ENCODE results near the gene HEPH. TPM values are rescaled to one million over a fixed set of nuclear protein-coding genes. Genes with fewer than 3 reads are reported as not detected.

HEPH gene
- total and polyA plus RNA-seq, 2 experiments from 2014 or later, result 10.1 to 64.7 TPM

DNA sequence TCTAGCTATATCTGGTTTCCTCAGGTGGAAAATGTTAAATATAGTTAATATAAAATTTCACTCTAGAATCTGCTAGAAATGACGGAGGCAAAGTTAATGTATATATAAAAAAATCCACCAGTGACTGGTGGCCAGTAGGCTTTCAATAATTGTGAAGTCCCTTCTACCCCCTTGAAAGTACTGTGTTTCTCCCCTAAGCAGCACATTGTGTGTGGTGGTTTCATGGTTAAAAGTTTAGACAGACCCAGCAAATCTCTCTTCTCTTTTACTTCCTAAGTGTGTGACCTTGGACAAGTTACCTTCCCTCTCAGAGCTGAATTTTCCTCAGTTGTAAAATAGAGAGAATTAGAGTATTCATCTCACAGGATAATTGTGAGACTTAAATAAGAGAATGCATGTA is 600 bp upstream of the HEPH start:
- Histone ChIP-seq H3K4me2 (no peak overlapping the region), H3K4me1 (ENCODE audit: insufficient read depth) (no peaks in the 10 kb centered on the region), H3K9me2 (ENCODE audit: insufficient read depth) (no peaks in the 10 kb centered on the region), H3K79me2 (replicated peaks; ENCODE audit: insufficient read depth) (peaks cover 40% of the 10 kb centered on the region), H2AFZ (0 out of 2 replicates have a peak overlapping the region, but pooled peaks have one; percentile 19), H3K4me3 (no peak overlapping the region), H3K27ac (ENCODE audit: low read depth) (no peak overlapping the region), H3K36me3 (ENCODE audit: insufficient read depth) (no peaks in the 10 kb centered on the region), H3K27me3 (ENCODE audit: insufficient read depth) (no peaks in the 10 kb centered on the region), H3F3A (replicated peaks; ENCODE audit: low read depth) (no peaks in the 10 kb centered on the region), H4K20me1 (replicated peaks; ENCODE audit: insufficient read depth) (no peaks in the 10 kb centered on the region)
- TF ChIP-seq, protein P1, sequence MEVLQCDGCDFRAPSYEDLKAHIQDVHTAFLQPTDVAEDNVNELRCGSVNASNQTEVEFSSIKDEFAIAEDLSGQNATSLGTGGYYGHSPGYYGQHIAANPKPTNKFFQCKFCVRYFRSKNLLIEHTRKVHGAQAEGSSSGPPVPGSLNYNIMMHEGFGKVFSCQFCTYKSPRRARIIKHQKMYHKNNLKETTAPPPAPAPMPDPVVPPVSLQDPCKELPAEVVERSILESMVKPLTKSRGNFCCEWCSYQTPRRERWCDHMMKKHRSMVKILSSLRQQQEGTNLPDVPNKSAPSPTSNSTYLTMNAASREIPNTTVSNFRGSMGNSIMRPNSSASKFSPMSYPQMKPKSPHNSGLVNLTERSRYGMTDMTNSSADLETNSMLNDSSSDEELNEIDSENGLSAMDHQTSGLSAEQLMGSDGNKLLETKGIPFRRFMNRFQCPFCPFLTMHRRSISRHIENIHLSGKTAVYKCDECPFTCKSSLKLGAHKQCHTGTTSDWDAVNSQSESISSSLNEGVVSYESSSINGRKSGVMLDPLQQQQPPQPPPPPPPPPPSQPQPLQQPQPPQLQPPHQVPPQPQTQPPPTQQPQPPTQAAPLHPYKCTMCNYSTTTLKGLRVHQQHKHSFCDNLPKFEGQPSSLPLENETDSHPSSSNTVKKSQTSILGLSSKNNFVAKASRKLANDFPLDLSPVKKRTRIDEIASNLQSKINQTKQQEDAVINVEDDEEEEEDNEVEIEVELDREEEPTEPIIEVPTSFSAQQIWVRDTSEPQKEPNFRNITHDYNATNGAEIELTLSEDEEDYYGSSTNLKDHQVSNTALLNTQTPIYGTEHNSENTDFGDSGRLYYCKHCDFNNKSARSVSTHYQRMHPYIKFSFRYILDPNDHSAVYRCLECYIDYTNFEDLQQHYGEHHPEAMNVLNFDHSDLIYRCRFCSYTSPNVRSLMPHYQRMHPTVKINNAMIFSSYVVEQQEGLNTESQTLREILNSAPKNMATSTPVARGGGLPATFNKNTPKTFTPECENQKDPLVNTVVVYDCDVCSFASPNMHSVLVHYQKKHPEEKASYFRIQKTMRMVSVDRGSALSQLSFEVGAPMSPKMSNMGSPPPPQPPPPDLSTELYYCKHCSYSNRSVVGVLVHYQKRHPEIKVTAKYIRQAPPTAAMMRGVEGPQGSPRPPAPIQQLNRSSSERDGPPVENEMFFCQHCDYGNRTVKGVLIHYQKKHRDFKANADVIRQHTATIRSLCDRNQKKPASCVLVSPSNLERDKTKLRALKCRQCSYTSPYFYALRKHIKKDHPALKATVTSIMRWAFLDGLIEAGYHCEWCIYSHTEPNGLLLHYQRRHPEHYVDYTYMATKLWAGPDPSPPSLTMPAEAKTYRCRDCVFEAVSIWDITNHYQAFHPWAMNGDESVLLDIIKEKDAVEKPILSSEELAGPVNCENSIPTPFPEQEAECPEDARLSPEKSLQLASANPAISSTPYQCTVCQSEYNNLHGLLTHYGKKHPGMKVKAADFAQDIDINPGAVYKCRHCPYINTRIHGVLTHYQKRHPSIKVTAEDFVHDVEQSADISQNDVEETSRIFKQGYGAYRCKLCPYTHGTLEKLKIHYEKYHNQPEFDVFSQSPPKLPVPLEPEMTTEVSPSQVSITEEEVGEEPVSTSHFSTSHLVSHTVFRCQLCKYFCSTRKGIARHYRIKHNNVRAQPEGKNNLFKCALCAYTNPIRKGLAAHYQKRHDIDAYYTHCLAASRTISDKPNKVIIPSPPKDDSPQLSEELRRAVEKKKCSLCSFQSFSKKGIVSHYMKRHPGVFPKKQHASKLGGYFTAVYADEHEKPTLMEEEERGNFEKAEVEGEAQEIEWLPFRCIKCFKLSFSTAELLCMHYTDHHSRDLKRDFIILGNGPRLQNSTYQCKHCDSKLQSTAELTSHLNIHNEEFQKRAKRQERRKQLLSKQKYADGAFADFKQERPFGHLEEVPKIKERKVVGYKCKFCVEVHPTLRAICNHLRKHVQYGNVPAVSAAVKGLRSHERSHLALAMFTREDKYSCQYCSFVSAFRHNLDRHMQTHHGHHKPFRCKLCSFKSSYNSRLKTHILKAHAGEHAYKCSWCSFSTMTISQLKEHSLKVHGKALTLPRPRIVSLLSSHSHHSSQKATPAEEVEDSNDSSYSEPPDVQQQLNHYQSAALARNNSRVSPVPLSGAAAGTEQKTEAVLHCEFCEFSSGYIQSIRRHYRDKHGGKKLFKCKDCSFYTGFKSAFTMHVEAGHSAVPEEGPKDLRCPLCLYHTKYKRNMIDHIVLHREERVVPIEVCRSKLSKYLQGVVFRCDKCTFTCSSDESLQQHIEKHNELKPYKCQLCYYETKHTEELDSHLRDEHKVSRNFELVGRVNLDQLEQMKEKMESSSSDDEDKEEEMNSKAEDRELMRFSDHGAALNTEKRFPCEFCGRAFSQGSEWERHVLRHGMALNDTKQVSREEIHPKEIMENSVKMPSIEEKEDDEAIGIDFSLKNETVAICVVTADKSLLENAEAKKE (CRISPR knock-in tag; IDR thresholded peaks at IDR 0.05), result no peak
- H3K36me3 Mint-ChIP-seq (ENCODE audit: low read depth), result peaks cover 3% of the 10 kb centered on the region; the same call in 1 of the 3 replicates
- H3K27ac Mint-ChIP-seq, result no peak overlapping the region
- no peak for ATAC-seq
- H3K9me3 Mint-ChIP-seq, result no peaks in the 10 kb centered on the region
- no peak overlapping the region for H3K4me3 Mint-ChIP-seq
- no peaks in the 10 kb centered on the region; the same call in 2 of the 3 replicates for H3K4me1 Mint-ChIP-seq
- H3K27me3 Mint-ChIP-seq (ENCODE audit: insufficient read depth, low read depth, poor library complexity), result no peaks in the 10 kb centered on the region
- DNase-seq (ENCODE audit: low spot score), result no peak

DNA sequence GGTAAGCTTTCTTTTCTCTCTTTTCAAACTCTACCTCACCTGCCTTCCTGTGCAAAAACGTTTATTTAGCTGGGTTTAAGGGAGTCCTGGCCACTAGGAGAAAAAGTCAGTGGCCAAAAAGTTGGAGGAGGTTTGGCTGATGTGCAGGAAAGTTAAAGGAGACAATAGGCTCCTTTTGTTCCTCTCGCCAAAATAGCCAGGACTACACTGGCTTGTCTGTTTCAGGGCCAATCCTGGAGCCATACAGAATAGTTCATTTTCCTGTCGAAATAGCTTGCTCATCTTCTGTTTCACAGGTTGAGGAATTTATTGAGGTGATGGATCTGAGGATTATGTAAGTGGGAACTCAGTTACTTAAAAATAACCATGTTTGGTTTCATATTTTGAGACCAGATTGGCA is 423 bp downstream of the HEPH start:
- H3K79me2 ChIP-seq (replicated peaks; ENCODE audit: insufficient read depth), result peaks cover 48% of the 10 kb centered on the region
- DNase-seq (ENCODE audit: low spot score) (peak; percentile 0), ATAC-seq (peak; percentile 54)
- H4K20me1 ChIP-seq (replicated peaks; ENCODE audit: insufficient read depth), result no peaks in the 10 kb centered on the region
- H2AFZ ChIP-seq, result no peak overlapping the region
- H3K36me3 ChIP-seq (ENCODE audit: insufficient read depth), result no peaks in the 10 kb centered on the region
- H3K36me3 Mint-ChIP-seq (ENCODE audit: low read depth), result peaks cover 3% of the 10 kb centered on the region; the same call in 1 of the 3 replicates
- H3K4me3 Mint-ChIP-seq, result peak overlapping the region; percentile 86
- no peaks in the 10 kb centered on the region for H3K27me3 Mint-ChIP-seq (ENCODE audit: insufficient read depth, low read depth, poor library complexity)
- no peaks in the 10 kb centered on the region for H3K9me3 Mint-ChIP-seq
- H3K9me2 ChIP-seq (ENCODE audit: insufficient read depth), result no peaks in the 10 kb centered on the region
- no peaks in the 10 kb centered on the region for H3K4me1 ChIP-seq (ENCODE audit: insufficient read depth)
- peak overlapping the region; percentile 91 for H3K27ac Mint-ChIP-seq
- no peaks in the 10 kb centered on the region for H3F3A ChIP-seq (replicated peaks; ENCODE audit: low read depth)
- no peaks in the 10 kb centered on the region for H3K27me3 ChIP-seq (ENCODE audit: insufficient read depth)
- H3K4me1 Mint-ChIP-seq, result no peaks in the 10 kb centered on the region; the same call in 2 of the 3 replicates
- H3K27ac ChIP-seq (ENCODE audit: low read depth), result no peak overlapping the region
- H3K4me3 ChIP-seq, result peak overlapping the region; percentile 69
- peak overlapping the region; percentile 84 for H3K4me2 ChIP-seq
- no peak for TF ChIP-seq CREB1 (CRISPR knock-in tag; IDR thresholded peaks at IDR 0.05; ENCODE audit: low read depth)
- no peak for TF ChIP-seq STAT1 (IDR thresholded peaks at IDR 0.05; ENCODE audit: unreplicated experiment)
- TF ChIP-seq EZH2phosphoT487 (IDR thresholded peaks at IDR 0.05; ENCODE audit: unreplicated experiment), result no peak
- TF ChIP-seq ZNF331 (CRISPR knock-in tag; IDR thresholded peaks at IDR 0.05; ENCODE audit: low read depth), result no peak
- TF ChIP-seq, protein P2, sequence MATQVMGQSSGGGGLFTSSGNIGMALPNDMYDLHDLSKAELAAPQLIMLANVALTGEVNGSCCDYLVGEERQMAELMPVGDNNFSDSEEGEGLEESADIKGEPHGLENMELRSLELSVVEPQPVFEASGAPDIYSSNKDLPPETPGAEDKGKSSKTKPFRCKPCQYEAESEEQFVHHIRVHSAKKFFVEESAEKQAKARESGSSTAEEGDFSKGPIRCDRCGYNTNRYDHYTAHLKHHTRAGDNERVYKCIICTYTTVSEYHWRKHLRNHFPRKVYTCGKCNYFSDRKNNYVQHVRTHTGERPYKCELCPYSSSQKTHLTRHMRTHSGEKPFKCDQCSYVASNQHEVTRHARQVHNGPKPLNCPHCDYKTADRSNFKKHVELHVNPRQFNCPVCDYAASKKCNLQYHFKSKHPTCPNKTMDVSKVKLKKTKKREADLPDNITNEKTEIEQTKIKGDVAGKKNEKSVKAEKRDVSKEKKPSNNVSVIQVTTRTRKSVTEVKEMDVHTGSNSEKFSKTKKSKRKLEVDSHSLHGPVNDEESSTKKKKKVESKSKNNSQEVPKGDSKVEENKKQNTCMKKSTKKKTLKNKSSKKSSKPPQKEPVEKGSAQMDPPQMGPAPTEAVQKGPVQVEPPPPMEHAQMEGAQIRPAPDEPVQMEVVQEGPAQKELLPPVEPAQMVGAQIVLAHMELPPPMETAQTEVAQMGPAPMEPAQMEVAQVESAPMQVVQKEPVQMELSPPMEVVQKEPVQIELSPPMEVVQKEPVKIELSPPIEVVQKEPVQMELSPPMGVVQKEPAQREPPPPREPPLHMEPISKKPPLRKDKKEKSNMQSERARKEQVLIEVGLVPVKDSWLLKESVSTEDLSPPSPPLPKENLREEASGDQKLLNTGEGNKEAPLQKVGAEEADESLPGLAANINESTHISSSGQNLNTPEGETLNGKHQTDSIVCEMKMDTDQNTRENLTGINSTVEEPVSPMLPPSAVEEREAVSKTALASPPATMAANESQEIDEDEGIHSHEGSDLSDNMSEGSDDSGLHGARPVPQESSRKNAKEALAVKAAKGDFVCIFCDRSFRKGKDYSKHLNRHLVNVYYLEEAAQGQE (IDR thresholded peaks at IDR 0.05; ENCODE audit: unreplicated experiment), result no peak
- no peak for TF ChIP-seq NANOG (IDR thresholded peaks at IDR 0.05; ENCODE audit: borderline replicate concordance)
